Endothelial cell of umbilical vein (primary cell): ENCODE measurements around the gene CCND1. TPM values are rescaled to one million over a fixed set of nuclear protein-coding genes. Genes with fewer than 3 reads are reported as not detected.

ENCODE experiments used
- BruUV-seq: library from RNA; stranded (reverse); fragments of 400-500 nt; replicated peaks from 2 replicates; lab custom pipeline; 2021; lab: Mats Ljungman, UMichigan
- CTCF ChIA-PET: fragments of 300-600, 350-600 bp; sonication (Branson Sonifier 250); formaldehyde crosslinking; loops from one replicate; lab custom pipeline; 2021; ENCODE audit warnings: antibody characterized with exemption, inconsistent platforms; lab: Charles Lee
- POLR2A ChIA-PET: fragments of 300-600, 350-600 bp; sonication (Branson Sonifier 250); formaldehyde crosslinking; loops from one replicate; lab custom pipeline; 2021; ENCODE audit warnings: antibody characterized with exemption, inconsistent platforms; lab: Charles Lee
- DNase-seq: peaks from one replicate; pipeline ENCODE4 v3.0.0-alpha.2; 2011; ENCODE audit warnings: low read depth, low spot score
- FAIRE-seq: peaks from 2 replicates; lab custom pipeline; 2011; peaks lifted over from hg19 to GRCh38; lab: Jason Lieb, UNC
- H2AFZ ChIP-seq: 2 replicates; pipeline ENCODE4 v1.6.0; 2012; ENCODE audit warnings: low read depth, low read length, control low read depth, inconsistent platforms
- H3K27ac ChIP-seq: 2 replicates; pipeline ENCODE4 v1.5.1; 2011; ENCODE audit warnings: low read depth, mild to moderate bottlenecking, control low read depth, low read length, moderate library complexity; ENCODE audit not compliant: insufficient read depth
- H3K27me3 ChIP-seq, 2 experiments: 2 replicates each; pipeline versions ENCODE4 v1.6.0 to v1.6.1; 2011; ENCODE audit warnings: low read length in 2 of 2, mixed read lengths in 1 of 2; ENCODE audit not compliant: control insufficient read depth in 2 of 2, insufficient read depth in 2 of 2
- H3K36me3 ChIP-seq, 2 experiments: 2 replicates in 1 of 2; 3 replicates in 1 of 2; pipeline ENCODE4 v1.5.1; 2011; ENCODE audit warnings: low read length in 2 of 2, mild to moderate bottlenecking in 1 of 2, moderate library complexity in 1 of 2; ENCODE audit not compliant: control insufficient read depth in 2 of 2, insufficient read depth in 2 of 2; ENCODE audit errors: extremely low read depth in 1 of 2
- H3K4me1 ChIP-seq: 3 replicates; pipeline ENCODE4 v1.5.1; 2011; ENCODE audit warnings: mild to moderate bottlenecking, low read length; ENCODE audit not compliant: control insufficient read depth, insufficient read depth; ENCODE audit errors: extremely low read depth
- H3K4me2 ChIP-seq: 2 replicates; pipeline ENCODE4 v1.6.1; 2011; ENCODE audit warnings: low read length, control low read depth, mixed read lengths; ENCODE audit not compliant: insufficient read depth
- H3K4me3 ChIP-seq, 3 experiments: fragments of 200-600 bp in 1 of 3; sonication (generic), shearing (Covaris generic) in 1 of 3; replicated peaks in 1 of 3; 2 replicates each; pipeline ENCODE4 v1.5.1; 2011 to 2016; ENCODE audit warnings: control low read depth in 3 of 3, low read length in 3 of 3, mild to moderate bottlenecking in 2 of 3, inconsistent platforms in 1 of 3, low read depth in 1 of 3, moderate library complexity in 1 of 3; ENCODE audit not compliant: insufficient read depth in 1 of 3
- H3K79me2 ChIP-seq: 2 replicates; pipeline ENCODE4 v1.6.0; 2012; ENCODE audit warnings: low read length, inconsistent platforms; ENCODE audit not compliant: control insufficient read depth, insufficient read depth
- H3K9ac ChIP-seq: replicated peaks from 2 replicates; pipeline ENCODE3; 2011; ENCODE audit warnings: low read length, control low read depth; ENCODE audit not compliant: insufficient read depth; ENCODE audit errors: extremely low read depth
- H3K9me1 ChIP-seq: replicated peaks from 3 replicates; pipeline ENCODE4 v1.6.0; 2011; ENCODE audit warnings: mild to moderate bottlenecking, low read length; ENCODE audit not compliant: control insufficient read depth, insufficient read depth; ENCODE audit errors: extremely low read depth
- H3K9me3 ChIP-seq: replicated peaks from 2 replicates; pipeline ENCODE4 v1.5.1; 2012; ENCODE audit warnings: low read length, inconsistent platforms; ENCODE audit not compliant: control insufficient read depth, insufficient read depth
- H4K20me1 ChIP-seq: replicated peaks from 2 replicates; pipeline ENCODE3; 2011; ENCODE audit warnings: mild to moderate bottlenecking, low read length; ENCODE audit not compliant: control insufficient read depth, insufficient read depth; ENCODE audit errors: extremely low read depth
- EZH2 ChIP-seq: IDR thresholded peaks from 2 replicates; pipeline ENCODE4 v1.6.1; 2012; ENCODE audit warnings: borderline replicate concordance, low read depth, mild to moderate bottlenecking, moderate library complexity, low read length, inconsistent platforms; ENCODE audit not compliant: severe bottlenecking
- FOS ChIP-seq: IDR thresholded peaks from 2 replicates; pipeline ENCODE4 v1.6.1; 2011; ENCODE audit warnings: mild to moderate bottlenecking, low read length, moderate library complexity, borderline replicate concordance; ENCODE audit not compliant: insufficient read depth
- GATA2 ChIP-seq: IDR thresholded peaks from 2 replicates; pipeline ENCODE4 v1.7.0; 2011; ENCODE audit warnings: low read depth, mild to moderate bottlenecking, moderate library complexity, mixed read lengths, low read length; ENCODE audit not compliant: insufficient read length, insufficient read depth
- JUN ChIP-seq: IDR thresholded peaks from 2 replicates; pipeline ENCODE4 v1.6.1; 2011; ENCODE audit warnings: borderline replicate concordance, low read depth; ENCODE audit not compliant: insufficient read length, insufficient read depth
- MYC ChIP-seq: IDR thresholded peaks from one replicate; pipeline ENCODE4 v1.6.1; 2011; ENCODE audit warnings: mild to moderate bottlenecking, low read depth, low read length
- POLR2A ChIP-seq: IDR thresholded peaks from 2 replicates; pipeline ENCODE4 v1.6.1; 2012; ENCODE audit warnings: low read depth, mild to moderate bottlenecking, control low read depth, low read length
- POLR2AphosphoS5 ChIP-seq: IDR thresholded peaks from 2 replicates; pipeline ENCODE4 v1.6.1; 2012; ENCODE audit warnings: low read depth, mild to moderate bottlenecking, control low read depth, low read length, moderate library complexity; ENCODE audit not compliant: insufficient read depth
- dilution Hi-C: fragments of 300-500 bp; cut with MboI; formaldehyde crosslinking; loops from one replicate; pipeline ENCODE4 v1.15.0; 2019; ENCODE audit warnings: low sequenced_read_pairs; ENCODE audit not compliant: extremely low pct_ligation_motif_present
- intact Hi-C: fragments of 100-400 bp; cut with micrococcal nuclease; formaldehyde crosslinking; loops from one replicate; pipeline ENCODE4 v1.10.0; 2022
- polyA plus RNA-seq, 4 experiments: library from polyadenylated mRNA; depleted of rRNA in 3 of 4; stranded (reverse) in 3 of 4; unstranded in 1 of 4; fragments of >200 nt; gene quantifications; 2 replicates each; pipeline versions ENCODE4 v1.2.1 to v1.2.3, GENCODE V29; 2011 to 2012; ENCODE audit warnings: missing spikeins in 1 of 4
- total RNA-seq: library from RNA; stranded (reverse); gene quantifications from 2 replicates; pipeline ENCODE4 v1.2.3, GENCODE V29; 2021
- TF ChIP-seq, protein P1 (sequence below): IDR thresholded peaks from 2 replicates; pipeline ENCODE4 v1.6.1; 2011; ENCODE audit not compliant: insufficient read depth, insufficient read length
- TF ChIP-seq, protein P2 (sequence below), 2 donors: IDR thresholded peaks; 1 replicate in 1 of 2; 2 replicates in 1 of 2; pipeline ENCODE4 v1.5.1; 2011; ENCODE audit warnings: low read length in 2 of 2, mild to moderate bottlenecking in 2 of 2, moderate library complexity in 2 of 2, control low read depth in 1 of 2, inconsistent platforms in 1 of 2, low read depth in 1 of 2; ENCODE audit not compliant: insufficient read depth in 1 of 2; ENCODE audit errors: extremely low read depth in 1 of 2

Gene CCND1
- total and polyA plus RNA-seq, 2 donors (not counting 3 experiments of a cell fraction or from before 2014, with no cell fraction given), result 98.7 to 370 TPM

DNA sequence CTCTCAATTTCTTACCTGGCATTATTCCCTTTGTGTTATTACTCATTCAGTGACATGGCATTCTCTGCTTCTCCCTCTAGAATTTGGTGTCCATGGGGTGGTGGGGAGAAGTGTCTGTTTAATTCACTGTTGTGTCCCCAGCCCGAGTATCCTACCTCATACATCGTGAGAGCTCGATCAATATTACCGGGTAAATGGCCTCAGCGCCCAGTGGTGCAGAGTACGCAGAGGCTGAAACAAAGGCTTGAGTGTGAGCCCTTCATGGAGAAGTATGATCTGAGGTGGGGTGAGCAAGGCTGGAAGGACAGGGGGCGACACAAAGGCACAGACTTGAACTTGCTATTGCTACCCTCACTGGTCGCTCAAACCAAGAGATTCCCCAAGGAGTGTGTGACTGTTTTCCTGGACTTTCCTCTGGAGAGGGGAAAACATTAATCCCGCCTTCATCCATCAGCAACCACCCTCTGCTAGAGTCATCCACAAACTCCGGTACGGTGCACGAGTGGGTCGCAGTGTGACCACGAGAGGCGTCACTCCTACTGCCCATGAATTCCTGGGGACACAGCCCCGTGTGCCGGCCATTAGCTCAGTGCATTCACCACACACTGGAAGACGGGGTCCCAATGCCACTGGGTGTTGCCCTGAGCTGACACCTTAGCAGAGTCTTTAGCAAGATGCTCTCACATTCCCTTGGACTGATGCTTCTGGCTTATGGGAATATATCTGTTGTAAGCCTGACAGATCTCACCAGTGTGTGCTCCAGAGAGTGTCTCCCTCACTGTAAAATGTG lies 35.0 kb upstream of the CCND1 start:
- intact Hi-C loops (no loop called here), dilution Hi-C loops (no loop called here)
- no peak overlapping the region for H3K4me3 ChIP-seq
- H4K20me1 ChIP-seq, result no peaks in the 10 kb centered on the region
- no peak overlapping the region for H3K27ac ChIP-seq
- TF ChIP-seq POLR2A, result no peak
- no peak for TF ChIP-seq JUN
- TF ChIP-seq, protein P1, sequence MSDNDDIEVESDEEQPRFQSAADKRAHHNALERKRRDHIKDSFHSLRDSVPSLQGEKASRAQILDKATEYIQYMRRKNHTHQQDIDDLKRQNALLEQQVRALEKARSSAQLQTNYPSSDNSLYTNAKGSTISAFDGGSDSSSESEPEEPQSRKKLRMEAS, result no peak
- TF ChIP-seq, protein P2, sequence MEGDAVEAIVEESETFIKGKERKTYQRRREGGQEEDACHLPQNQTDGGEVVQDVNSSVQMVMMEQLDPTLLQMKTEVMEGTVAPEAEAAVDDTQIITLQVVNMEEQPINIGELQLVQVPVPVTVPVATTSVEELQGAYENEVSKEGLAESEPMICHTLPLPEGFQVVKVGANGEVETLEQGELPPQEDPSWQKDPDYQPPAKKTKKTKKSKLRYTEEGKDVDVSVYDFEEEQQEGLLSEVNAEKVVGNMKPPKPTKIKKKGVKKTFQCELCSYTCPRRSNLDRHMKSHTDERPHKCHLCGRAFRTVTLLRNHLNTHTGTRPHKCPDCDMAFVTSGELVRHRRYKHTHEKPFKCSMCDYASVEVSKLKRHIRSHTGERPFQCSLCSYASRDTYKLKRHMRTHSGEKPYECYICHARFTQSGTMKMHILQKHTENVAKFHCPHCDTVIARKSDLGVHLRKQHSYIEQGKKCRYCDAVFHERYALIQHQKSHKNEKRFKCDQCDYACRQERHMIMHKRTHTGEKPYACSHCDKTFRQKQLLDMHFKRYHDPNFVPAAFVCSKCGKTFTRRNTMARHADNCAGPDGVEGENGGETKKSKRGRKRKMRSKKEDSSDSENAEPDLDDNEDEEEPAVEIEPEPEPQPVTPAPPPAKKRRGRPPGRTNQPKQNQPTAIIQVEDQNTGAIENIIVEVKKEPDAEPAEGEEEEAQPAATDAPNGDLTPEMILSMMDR (IDR thresholded peaks at IDR 0.05; ENCODE audit: extremely low read depth in 1 of 2, insufficient read depth in 1 of 2, low read depth in 1 of 2, low read length in 2 of 2), result no peak
- TF ChIP-seq POLR2AphosphoS5, result no peak
- no peak for TF ChIP-seq EZH2
- TF ChIP-seq GATA2, result no peak
- TF ChIP-seq FOS, result no peak
- TF ChIP-seq MYC, result no peak
- no peaks in the 10 kb centered on the region for H3K79me2 ChIP-seq
- CTCF ChIA-PET, result no interaction called here
- H2AFZ ChIP-seq, result no peak overlapping the region
- no peaks in the 10 kb centered on the region for H3K4me1 ChIP-seq
- DNase-seq, result no peak
- no TSS peak for BruUV-seq
- H3K9me1 ChIP-seq, result no peaks in the 10 kb centered on the region
- H3K27me3 ChIP-seq, result peaks cover 7 to 17% of the 10 kb centered on the region in 2 experiments
- no peaks in the 10 kb centered on the region for H3K36me3 ChIP-seq
- no peak for FAIRE-seq
- H3K9me3 ChIP-seq, result no peaks in the 10 kb centered on the region
- H3K4me2 ChIP-seq, result no peak overlapping the region
- POLR2A ChIA-PET, result no interaction called here
- no peak overlapping the region for H3K9ac ChIP-seq
